Measurements from ENCODE around the gene CDON.

Gene CDON

GRCh38 chr11:125931668-125932067 is 131.0 kb downstream of the CDON start:
- DNase-seq (ENCODE audit: low read depth), result no peak
- H3K4me3 ChIP-seq (ENCODE audit: low read length), result no peak overlapping the region
- TF ChIP-seq, protein P1, sequence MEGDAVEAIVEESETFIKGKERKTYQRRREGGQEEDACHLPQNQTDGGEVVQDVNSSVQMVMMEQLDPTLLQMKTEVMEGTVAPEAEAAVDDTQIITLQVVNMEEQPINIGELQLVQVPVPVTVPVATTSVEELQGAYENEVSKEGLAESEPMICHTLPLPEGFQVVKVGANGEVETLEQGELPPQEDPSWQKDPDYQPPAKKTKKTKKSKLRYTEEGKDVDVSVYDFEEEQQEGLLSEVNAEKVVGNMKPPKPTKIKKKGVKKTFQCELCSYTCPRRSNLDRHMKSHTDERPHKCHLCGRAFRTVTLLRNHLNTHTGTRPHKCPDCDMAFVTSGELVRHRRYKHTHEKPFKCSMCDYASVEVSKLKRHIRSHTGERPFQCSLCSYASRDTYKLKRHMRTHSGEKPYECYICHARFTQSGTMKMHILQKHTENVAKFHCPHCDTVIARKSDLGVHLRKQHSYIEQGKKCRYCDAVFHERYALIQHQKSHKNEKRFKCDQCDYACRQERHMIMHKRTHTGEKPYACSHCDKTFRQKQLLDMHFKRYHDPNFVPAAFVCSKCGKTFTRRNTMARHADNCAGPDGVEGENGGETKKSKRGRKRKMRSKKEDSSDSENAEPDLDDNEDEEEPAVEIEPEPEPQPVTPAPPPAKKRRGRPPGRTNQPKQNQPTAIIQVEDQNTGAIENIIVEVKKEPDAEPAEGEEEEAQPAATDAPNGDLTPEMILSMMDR (conservative IDR thresholded peaks at IDR 0.05; ENCODE audit: low read depth, low read length), result no peak

GRCh38 chr11:125931116-125931515 is 131.6 kb downstream of the CDON start:
- no peak for DNase-seq (ENCODE audit: low read depth)
- H3K4me3 ChIP-seq (ENCODE audit: low read length), result no peak overlapping the region
- TF ChIP-seq, protein P1 (conservative IDR thresholded peaks at IDR 0.05; ENCODE audit: low read depth, low read length), result no peak

DNA sequence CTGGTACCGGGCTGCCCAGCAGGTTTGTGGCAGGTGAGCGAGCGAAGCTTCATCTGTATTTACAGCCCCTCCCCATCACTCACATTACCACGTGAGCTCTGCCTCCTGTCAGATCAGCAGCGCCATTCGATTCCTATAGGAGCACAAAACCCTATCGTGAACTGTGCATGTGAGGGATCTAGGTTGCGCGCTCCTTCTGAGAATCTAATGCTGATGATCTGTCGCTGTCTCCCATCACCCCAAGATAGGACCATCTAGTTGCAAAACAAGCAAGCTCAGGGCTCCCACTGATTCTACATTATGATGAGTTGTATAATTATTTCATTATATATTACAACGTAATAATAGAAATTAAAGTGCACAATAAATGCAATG is 132.6 kb downstream of the CDON start:
- DNase-seq (ENCODE audit: low read depth), result no peak
- H3K4me3 ChIP-seq (ENCODE audit: low read length), result no peak overlapping the region
- TF ChIP-seq, protein P1 (conservative IDR thresholded peaks at IDR 0.05; ENCODE audit: low read depth, low read length), result no peak

DNA sequence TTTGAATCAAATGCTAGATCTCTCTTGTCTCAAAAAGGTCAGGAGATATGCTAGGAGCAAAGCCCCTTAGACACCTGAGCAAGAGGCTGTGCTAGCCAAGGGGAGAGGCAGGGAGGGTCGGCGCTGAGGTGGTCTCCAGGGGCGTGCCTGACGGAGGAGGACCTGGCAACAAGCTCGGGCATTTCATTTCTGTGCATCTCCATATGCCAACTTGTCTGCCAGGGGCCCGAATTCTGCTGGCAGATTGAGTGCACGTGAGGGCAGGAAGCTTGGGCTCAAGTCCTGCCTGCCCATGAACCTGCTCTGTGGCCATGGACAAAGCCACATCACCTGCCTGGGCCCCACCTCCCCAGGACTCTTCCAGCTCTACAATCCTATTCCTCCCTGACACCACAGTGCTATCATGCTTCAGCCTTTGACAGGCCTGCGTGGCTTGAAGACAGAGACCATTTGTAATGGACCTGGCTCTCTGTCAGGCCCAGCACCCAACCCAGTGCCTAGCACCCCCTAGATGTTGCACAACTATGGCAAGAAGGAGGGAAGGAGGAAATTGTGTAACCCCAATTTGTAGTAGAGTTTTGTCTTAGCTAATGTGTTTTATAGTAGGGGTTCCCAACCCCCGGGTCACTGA is 133.1 kb downstream of the CDON start:
- no peak overlapping the region for H3K4me3 ChIP-seq (ENCODE audit: low read length)
- TF ChIP-seq, protein P1 (conservative IDR thresholded peaks at IDR 0.05; ENCODE audit: low read depth, low read length), result no peak
- DNase-seq (ENCODE audit: low read depth), result no peak

- no peak overlapping the region for H3K4me3 ChIP-seq (ENCODE audit: low read length)
- TF ChIP-seq, protein P1 (conservative IDR thresholded peaks at IDR 0.05; ENCODE audit: low read depth, low read length), result no peak
- DNase-seq (ENCODE audit: low read depth), result no peak
These were observed 136.0 kb downstream of the CDON start for GRCh38 chr11:125926682-125927081.

GRCh38 chr11:125925804-125926203 is 136.9 kb downstream of the CDON start:
- TF ChIP-seq, protein P1 (conservative IDR thresholded peaks at IDR 0.05; ENCODE audit: low read depth, low read length), result no peak
- DNase-seq (ENCODE audit: low read depth), result no peak
- H3K4me3 ChIP-seq (ENCODE audit: low read length), result no peak overlapping the region

- H3K4me3 ChIP-seq (ENCODE audit: low read length), result no peak overlapping the region
- TF ChIP-seq, protein P1 (conservative IDR thresholded peaks at IDR 0.05; ENCODE audit: low read depth, low read length), result no peak
- DNase-seq (ENCODE audit: low read depth), result no peak
These were observed 137.4 kb downstream of the CDON start for GRCh38 chr11:125925247-125925740.
